Chondrocyte (in vitro differentiated cells): ENCODE measurements around the gene TIE1. TPM values are rescaled to one million over a fixed set of nuclear protein-coding genes. Genes with fewer than 3 reads are reported as not detected.

Experiments
- DNase-seq: peaks from one replicate; pipeline ENCODE4 v3.0.0; 2021; ENCODE audit warnings: mixed read lengths, low spot score
- H3K27ac Mint-ChIP-seq: one replicate; pipeline ENCODE4 v1.8.0; 2021; ENCODE audit warnings: mild to moderate bottlenecking, moderate library complexity, mixed read lengths; ENCODE audit not compliant: unreplicated experiment
- H3K27me3 Mint-ChIP-seq: 2 replicates; pipeline ENCODE4 v1.8.0; 2021; ENCODE audit warnings: low read depth, mixed read lengths
- H3K36me3 Mint-ChIP-seq: 2 replicates; pipeline ENCODE4 v1.8.0; 2021; ENCODE audit warnings: low read depth, mixed read lengths
- H3K4me1 Mint-ChIP-seq: 2 replicates; pipeline ENCODE4 v1.8.0; 2021; ENCODE audit warnings: low read depth, mild to moderate bottlenecking, mixed read lengths
- H3K4me3 Mint-ChIP-seq: one replicate; pipeline ENCODE4 v1.8.0; 2021; ENCODE audit warnings: mild to moderate bottlenecking, moderate library complexity, mixed read lengths; ENCODE audit not compliant: unreplicated experiment
- H3K9me3 Mint-ChIP-seq: 2 replicates; pipeline ENCODE4 v1.8.0; 2021; ENCODE audit warnings: low read depth, mixed read lengths
- total RNA-seq: library from RNA; stranded (reverse); gene quantifications from 3 replicates; pipeline ENCODE4 v1.2.1, GENCODE V29; 2021
- TF ChIP-seq, protein P1 (sequence below): fragments of 200-600 bp; sonication (generic); IDR thresholded peaks from 2 replicates; pipeline ENCODE4 v1.5.0; 2021; ENCODE audit warnings: antibody characterized with exemption, mild to moderate bottlenecking, moderate library complexity

TIE1 gene
- total RNA-seq, 1 donor from 2014 or later, result not detected

DNA sequence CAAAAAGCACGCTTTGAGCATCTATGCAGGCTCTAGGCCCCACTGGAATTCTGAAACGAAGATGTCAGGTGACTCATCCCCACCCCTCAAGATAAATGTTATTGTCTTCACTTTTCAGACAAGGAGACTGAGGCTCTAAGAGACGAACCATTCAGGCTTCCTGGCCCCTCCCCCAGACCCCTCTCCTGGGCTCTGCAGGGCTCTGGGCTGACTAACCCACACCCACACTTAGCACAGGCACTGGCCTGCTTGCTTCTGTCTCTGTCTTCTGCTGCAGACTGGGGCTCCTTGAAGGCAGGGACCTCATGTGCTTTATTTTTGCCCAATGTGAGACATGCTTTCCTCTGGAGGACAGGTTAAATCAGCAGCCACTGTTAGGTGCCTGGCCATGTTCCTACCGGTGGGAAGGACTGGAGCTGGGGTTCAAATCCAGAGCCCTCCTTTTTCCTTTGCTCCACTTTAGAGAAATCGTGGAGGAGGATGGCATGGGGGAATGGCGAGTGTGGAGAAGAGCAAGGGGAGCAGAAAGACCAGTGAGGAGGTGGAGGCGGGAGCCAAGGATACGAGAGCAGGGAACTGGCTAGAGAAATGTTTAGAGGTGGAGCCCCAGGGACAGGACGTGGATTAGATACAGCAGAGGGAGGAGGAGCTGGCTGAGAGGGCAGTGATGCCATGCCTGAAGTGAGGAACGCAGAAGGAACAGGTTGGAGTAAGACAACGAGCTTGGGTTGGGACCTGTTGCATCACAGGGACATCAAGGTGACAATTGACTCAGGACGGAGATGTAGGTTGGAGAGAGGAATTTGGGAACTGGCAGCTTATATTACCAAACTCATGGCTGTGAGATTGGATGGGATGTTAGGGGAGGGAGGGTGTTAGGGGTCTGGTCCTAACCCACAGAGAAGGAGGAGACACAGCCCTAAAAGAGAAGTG lies 29.3 kb upstream of the TIE1 start:
- peak; percentile 28 for DNase-seq
- Mint-ChIP-seq H3K4me3 (no peak overlapping the region), H3K27ac (no peak overlapping the region), H3K9me3 (no peaks in the 10 kb centered on the region), H3K36me3 (no peaks in the 10 kb centered on the region), H3K4me1 (peaks cover 21% of the 10 kb centered on the region), H3K27me3 (peaks cover 2% of the 10 kb centered on the region)
- TF ChIP-seq, protein P1, sequence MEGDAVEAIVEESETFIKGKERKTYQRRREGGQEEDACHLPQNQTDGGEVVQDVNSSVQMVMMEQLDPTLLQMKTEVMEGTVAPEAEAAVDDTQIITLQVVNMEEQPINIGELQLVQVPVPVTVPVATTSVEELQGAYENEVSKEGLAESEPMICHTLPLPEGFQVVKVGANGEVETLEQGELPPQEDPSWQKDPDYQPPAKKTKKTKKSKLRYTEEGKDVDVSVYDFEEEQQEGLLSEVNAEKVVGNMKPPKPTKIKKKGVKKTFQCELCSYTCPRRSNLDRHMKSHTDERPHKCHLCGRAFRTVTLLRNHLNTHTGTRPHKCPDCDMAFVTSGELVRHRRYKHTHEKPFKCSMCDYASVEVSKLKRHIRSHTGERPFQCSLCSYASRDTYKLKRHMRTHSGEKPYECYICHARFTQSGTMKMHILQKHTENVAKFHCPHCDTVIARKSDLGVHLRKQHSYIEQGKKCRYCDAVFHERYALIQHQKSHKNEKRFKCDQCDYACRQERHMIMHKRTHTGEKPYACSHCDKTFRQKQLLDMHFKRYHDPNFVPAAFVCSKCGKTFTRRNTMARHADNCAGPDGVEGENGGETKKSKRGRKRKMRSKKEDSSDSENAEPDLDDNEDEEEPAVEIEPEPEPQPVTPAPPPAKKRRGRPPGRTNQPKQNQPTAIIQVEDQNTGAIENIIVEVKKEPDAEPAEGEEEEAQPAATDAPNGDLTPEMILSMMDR, result no peak

DNA sequence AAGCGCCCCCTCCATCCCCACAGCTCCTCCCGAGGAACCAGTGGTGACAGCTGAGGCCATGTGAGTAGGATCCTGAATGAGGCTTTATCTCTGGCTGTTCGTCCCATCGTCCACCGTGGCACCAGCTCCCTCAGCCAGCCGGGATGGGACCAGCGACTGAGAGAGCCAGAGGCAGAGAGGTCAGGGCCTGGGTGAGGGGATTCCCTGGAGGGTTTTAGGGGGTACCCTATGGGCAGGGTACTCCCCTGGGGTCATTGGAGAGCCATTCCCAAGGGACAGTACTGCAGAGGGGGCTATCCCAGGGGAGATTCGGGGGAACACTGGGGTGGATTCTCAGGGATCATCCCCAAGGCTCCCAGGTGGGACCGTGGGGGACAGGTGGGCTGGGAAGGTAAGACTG lies 28.6 kb upstream of the TIE1 start:
- H3K27ac Mint-ChIP-seq, result no peak overlapping the region
- no peaks in the 10 kb centered on the region for H3K9me3 Mint-ChIP-seq
- H3K4me1 Mint-ChIP-seq, result peaks cover 17% of the 10 kb centered on the region
- peaks cover 2% of the 10 kb centered on the region for H3K27me3 Mint-ChIP-seq
- peak; percentile 44 for DNase-seq
- no peak overlapping the region for H3K4me3 Mint-ChIP-seq
- TF ChIP-seq, protein P1, result no peak
- H3K36me3 Mint-ChIP-seq, result no peaks in the 10 kb centered on the region

DNA sequence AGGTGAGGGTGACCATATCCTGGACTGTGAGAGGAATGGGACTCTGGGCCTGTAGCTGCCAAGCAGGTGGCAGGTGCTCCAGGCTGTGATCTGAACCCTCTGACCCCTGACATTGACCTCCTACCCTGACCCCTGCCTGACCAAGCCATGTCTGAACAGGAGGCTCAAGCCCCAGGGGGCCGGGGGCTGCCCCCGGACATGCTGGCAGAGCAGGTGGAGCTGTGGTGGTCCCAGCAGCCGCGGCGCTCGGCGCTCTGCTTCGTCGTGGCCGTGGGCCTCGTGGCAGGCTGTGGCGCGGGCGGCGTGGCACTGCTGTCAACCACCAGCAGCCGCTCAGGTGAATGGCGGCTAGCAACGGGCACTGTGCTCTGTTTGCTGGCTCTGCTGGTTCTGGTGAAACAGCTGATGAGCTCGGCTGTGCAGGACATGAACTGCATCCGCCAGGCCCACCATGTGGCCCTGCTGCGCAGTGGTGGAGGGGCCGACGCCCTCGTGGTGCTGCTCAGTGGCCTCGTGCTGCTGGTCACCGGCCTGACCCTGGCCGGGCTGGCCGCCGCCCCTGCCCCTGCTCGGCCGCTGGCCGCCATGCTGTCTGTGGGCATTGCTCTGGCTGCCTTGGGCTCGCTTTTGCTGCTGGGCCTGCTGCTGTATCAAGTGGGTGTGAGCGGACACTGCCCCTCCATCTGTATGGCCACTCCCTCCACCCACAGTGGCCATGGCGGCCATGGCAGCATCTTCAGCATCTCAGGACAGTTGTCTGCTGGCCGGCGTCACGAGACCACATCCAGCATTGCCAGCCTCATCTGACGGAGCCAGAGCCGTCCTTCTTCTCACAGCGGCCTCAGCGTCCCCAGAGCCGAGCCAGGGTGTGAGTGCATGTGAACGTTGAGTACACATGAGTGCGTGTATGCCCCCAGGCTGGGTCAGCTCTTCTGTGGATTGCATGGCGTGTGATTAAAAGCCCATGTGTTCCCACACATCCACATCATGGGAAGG lies 27.9 kb upstream of the TIE1 start:
- Mint-ChIP-seq H3K4me1 (peaks cover 12% of the 10 kb centered on the region), H3K36me3 (no peaks in the 10 kb centered on the region), H3K27ac (no peak overlapping the region), H3K4me3 (no peak overlapping the region), H3K27me3 (peaks cover 2% of the 10 kb centered on the region), H3K9me3 (no peaks in the 10 kb centered on the region)
- peak; percentile 92 for DNase-seq
- TF ChIP-seq, protein P1, result no peak

DNA sequence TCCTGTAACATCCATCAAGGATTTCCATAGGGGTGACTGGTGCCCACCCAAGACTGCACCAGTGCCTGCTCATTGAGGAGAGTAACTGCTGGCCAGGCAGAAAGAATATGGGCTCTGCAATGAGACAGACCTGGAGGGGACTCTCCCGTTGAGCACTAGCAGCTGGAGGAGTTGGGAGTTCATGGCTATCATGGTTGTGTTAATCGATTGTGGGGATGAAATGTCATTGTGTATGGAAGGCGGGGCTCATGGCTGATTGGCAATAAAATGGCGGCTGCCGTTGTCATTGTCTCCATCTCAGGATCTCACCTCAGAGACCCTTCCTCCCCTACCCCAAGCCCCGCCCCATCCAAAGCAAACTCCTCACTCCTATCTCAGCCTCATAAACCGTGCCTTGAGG lies 27.1 kb upstream of the TIE1 start:
- Mint-ChIP-seq H3K4me3 (no peak overlapping the region), H3K27ac (no peak overlapping the region), H3K36me3 (no peaks in the 10 kb centered on the region), H3K9me3 (no peaks in the 10 kb centered on the region), H3K4me1 (peaks cover 12% of the 10 kb centered on the region), H3K27me3 (peaks cover 2% of the 10 kb centered on the region)
- DNase-seq, result no peak
- TF ChIP-seq, protein P1, result no peak
